ENCODE data around the gene STRBP. TPM values are rescaled to one million over a fixed set of nuclear protein-coding genes. Genes with fewer than 3 reads are reported as not detected.

Gene STRBP
- total and polyA plus RNA-seq, 9 of the 15 experiments (the other 6 are each of a cell fraction or from before 2014, with no cell fraction given): 27.7 to 84.0 (median 70.2) TPM

GRCh38 chr9:123299558-123300126 lies 31.3 kb upstream of the STRBP start (continued):
- TF ChIP-seq CUX1 (CRISPR knock-in tag; IDR thresholded peaks at IDR 0.05) (no peak), RAD21 (CRISPR knock-in tag; conservative IDR thresholded peaks at IDR 0.05 in 1 of 2, IDR thresholded peaks at IDR 0.05 in 1 of 2) (peak in 1 of 2 experiments; percentile 16; a peak in 1 of 4 replicates), SMARCA5 (IDR thresholded peaks at IDR 0.05) (peak; percentile 76; the same call in 1 of the 2 replicates), ZNF583 (CRISPR knock-in tag; IDR thresholded peaks at IDR 0.05) (0 out of 2 replicates have a peak, but pooled peaks have one; percentile 61), L3MBTL2 (IDR thresholded peaks at IDR 0.05) (peak; percentile 78), CTBP1 (IDR thresholded peaks at IDR 0.05; ENCODE audit: borderline replicate concordance) (peak; percentile 78; the same call in 1 of the 2 replicates), ZBTB40 (IDR thresholded peaks at IDR 0.05) (no peak), ZBTB40 (CRISPR knock-in tag; IDR thresholded peaks at IDR 0.05) (no peak), ZNF133 (CRISPR knock-in tag; IDR thresholded peaks at IDR 0.05) (no peak), ZNF449 (CRISPR knock-in tag; IDR thresholded peaks at IDR 0.05) (no peak)

All from K562 (cell line).